GM18873 (cell line): Measurements from ENCODE around the gene LYPD5.
"Not testable (repeated sequence)": the region's sequence is repeated elsewhere in the genome, so short reads cannot be mapped to it uniquely, and the experiment has no call there.

Source experiments
- ATAC-seq: cut with Tn5 transposase; IDR thresholded peaks from one replicate; pipeline ENCODE4 v1.9.1; 2021; ENCODE audit warnings: mild to moderate bottlenecking, moderate library complexity, moderate number of reproducible peaks; ENCODE audit not compliant: unreplicated experiment, low FRiP score

The LYPD5 gene

DNA sequence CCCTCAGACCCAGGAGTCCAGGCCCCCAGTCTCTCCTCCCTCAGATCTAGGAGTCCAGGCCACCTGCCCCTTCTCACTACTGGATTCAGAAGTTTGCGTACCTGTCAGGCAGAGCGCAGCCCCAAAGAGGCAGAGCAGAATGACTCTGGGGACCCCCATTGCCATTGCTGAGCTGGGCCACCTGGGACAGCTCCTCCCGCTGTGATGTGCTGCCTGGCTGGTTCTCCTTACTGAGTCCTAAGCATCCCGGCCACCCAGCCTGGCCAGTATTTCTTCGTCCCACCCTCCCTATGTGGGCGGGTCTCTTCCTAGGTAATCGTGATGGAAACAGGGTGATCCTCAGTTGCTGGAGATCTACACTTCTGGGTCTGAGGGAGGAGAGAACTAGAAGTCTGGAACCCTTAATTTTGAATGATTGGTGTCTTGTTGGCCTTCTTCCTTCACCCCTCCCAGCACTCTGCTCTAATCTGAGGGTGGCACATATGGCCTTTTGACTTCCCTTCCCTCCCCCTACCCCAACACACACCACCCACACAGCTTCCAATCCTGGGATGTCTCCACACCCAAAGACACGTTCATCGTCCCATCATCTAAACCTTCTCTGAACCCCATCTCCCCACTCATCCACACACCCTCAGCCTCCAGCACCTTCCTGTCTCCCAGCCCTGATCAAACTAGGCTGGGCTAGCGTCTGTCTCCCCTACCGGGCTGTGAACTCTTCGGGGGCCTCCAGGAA lies at the start of gene LYPD5:
TSS of gene LYPD5 (minus strand) at position 232 of the 736 bp plus-strand sequence. CDS start at position 165, 67 bp downstream.
- ATAC-seq = no peak

GRCh38 chr19:43848821-43849220 lies 46.6 kb upstream of the LYPD5 start:
- no peak for ATAC-seq

GRCh38 chr19:43847884-43848283 lies 45.6 kb upstream of the LYPD5 start:
- no peak for ATAC-seq

- no peak for ATAC-seq
Measured at GRCh38 chr19:43847246-43847645, 45.0 kb upstream of the LYPD5 start.

DNA sequence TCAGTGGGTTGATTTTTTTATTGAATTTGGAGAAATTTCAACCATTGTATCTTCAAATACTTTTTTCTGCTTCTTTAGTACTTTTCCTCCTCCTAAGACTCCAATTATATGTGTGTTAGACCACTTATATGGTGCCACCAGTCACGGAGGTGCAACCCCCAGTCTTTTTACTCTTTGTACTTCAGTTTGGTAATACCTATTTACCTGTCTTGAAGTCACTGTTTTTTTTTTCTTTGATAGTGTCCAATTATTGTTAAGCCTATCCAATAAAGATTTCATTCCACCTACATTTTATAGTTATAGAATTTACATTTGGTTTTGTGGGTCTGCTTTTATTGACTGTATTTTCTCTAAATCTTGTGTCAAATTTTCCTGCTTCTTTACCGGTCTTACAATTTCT lies 39.8 kb upstream of the LYPD5 start:
- no peak for ATAC-seq

- no peak for ATAC-seq
Measured at GRCh38 chr19:43839139-43839538, 36.9 kb upstream of the LYPD5 start.

- no peak for ATAC-seq
Measured at GRCh38 chr19:43826787-43827754, 24.8 kb upstream of the LYPD5 start, which contains the start of gene ZNF283. Gene ZNF283 (plus strand): TSS chr19:43827321. CDS start chr19:43833505, 6,184 bp downstream.

- not testable (repeated sequence) for ATAC-seq
Measured at GRCh38 chr19:43824572-43824971, 22.3 kb upstream of the LYPD5 start.

- ATAC-seq = not testable (repeated sequence)
Measured at GRCh38 chr19:43823856-43824255, 21.6 kb upstream of the LYPD5 start.

GRCh38 chr19:43820884-43821215 lies 18.6 kb upstream of the LYPD5 start:
- no peak for ATAC-seq

DNA sequence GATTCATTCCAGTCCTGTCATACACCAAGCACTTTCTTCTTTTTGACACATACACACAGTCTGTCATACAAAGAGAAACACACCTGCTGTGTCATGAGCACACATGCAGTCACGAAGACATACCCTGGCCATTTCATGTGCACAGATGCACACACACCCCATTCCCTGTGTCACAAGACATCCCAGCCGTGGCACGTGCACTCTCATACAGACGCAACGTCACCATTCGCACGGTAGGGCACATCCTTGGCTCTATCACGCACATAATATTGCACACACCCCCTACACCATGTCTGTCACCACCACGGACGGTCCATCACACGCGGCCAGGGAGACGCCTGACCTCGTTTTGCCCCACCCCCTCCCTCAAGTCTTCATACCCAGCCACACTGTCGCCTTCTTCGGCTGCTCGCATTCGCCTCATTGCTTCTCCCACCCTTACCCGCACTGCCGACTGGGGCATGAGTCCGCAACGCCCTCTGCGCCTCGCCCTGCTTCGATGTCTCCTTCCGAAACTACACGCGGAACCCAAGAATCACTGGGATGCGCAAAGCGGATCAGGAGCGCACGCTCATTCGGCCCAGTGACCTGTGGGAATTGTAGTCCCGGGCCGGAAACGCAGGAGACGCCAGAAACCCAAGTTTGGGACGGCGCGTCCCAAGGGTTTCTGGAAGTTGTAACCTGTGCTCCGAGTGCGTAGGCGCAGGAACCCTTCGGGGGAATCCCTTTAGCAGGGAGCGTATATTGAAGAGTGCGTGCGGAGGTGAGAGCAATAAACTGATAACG lies 18.0 kb upstream of the LYPD5 start:
- ATAC-seq = no peak

DNA sequence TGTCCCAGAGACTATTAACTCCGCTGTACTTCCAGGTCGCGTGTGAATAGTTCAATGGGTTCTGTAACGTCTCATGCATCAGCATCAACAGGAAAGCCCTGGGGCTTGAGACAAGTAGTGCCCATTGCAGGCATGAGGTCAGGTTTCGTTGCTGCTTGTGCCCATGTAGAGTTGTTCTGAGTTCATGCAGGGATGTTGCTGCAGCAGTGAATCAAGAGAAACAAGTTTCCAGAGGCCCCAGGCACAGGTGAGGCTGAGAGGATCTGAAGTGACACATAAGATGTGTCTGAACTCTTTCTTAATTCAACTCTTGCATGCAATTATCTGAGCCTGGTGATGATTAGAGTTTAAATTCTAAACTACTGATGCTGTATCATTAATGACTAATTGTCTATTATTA lies 16.3 kb upstream of the LYPD5 start:
- ATAC-seq = no peak

DNA sequence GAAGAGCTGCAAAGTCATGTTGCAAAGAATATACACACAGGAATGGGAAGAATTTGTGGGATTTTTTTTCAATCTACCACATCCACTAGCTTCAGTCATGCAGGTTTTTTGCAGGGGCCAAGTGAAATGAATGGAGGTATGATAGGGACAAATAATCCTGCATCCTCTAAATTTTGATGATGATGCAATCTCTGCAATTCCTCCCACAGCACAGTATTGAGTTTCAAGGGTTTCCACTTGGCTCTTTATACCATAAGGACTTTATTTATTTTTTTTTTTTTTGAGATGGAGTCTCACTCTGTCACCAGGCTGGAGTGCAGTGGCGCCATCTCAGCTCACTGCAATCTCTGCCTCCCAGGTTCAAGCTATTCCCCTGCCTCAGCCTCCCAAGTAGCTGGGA lies 15.2 kb upstream of the LYPD5 start:
- ATAC-seq = not testable (repeated sequence)

- ATAC-seq = no peak
Measured at GRCh38 chr19:43814663-43815352, 12.6 kb upstream of the LYPD5 start.

GRCh38 chr19:43812688-43813087 lies 10.4 kb upstream of the LYPD5 start:
- ATAC-seq = no peak

DNA sequence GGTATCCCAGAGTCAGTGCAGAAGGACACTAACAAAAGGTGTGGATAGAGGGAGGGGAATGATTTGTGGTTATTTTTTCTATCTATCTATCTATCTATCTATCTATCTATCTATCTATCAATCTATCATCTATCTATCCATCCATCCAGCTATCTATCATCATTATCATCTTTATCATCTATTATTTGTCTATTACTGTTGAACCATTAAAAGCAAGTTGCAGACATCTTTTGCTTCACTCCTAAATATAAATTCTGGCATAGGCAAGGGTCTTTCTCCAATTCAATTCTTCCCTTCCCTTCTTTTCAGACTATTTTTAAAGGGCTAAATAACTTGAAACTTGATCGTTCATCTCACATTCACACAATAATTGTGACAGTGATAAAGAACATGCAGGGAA lies 10.0 kb upstream of the LYPD5 start:
- no peak for ATAC-seq

GRCh38 chr19:43811837-43812236 lies 9.6 kb upstream of the LYPD5 start:
- ATAC-seq = no peak

DNA sequence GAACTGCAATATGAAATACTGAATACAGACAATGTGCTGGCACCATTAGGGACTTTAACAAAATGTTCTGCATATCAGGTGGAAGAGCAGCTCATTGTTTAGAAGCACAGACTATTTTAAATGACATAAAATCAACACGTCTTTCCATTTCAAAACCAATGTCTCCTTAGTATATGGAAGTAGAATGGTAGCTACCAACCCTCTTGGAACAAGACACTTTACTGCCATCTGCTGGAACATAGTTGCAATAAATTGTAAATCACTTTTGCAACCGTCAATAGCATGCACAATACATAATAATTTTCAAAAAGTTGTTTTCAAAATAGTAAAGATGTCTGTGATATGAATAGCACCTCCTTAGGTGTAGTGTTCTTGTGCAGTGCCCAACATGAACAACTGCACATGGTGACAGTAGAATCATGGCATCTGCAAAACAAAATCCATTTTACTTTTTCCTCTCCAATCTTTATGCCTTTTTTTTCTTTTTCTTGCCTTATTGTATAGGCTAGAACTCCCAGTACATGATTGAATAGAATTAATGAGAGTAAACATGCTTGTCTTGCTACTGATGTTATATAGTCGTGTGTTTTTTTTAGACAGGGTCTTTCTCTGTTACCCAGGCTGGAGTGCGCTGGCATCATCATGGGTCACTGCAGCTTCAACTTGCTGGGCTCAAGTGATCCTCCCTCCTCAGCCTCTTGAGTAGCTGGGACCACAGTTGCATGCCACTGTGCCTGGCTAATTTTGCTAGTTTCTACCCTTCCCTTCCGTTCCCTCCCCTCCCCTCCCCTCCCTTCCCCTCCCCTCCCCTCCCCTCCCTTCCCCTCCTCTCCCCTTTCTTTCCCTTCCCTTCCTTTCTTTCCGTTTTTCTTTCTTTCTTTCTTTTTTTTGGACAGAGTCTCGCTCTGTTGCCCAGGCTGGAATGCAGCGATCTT lies 7.8 kb upstream of the LYPD5 start:
- ATAC-seq = no peak

DNA sequence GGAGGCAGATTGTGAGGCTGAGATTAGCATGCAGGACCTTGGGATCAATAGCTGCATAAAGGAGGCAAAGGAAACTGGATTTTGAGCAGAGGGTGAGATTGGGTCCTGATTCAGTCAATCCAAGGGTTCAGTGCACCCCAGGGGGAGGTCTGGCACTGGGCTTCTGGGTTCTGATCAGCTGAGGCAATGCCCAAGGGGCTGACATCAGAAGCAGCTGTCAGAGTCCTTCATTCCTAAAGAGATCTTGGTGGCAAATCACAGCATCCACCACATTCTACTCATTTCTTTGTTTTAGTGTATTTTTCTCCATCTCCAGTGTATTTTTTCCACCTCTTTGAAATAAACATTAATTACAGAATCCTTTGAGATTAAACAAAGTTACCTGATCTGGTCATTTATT lies 5.4 kb upstream of the LYPD5 start:
- no peak for ATAC-seq
